Bronchial epithelial cell (primary cell): ENCODE measurements around the gene MIB1. TPM values are rescaled to one million over a fixed set of nuclear protein-coding genes. Genes with fewer than 3 reads are reported as not detected.

Experiments used
- DNase-seq: peaks from one replicate; pipeline ENCODE4 v3.0.0-alpha.2; 2010; ENCODE audit warnings: low read depth
- FAIRE-seq: peaks from 2 replicates; lab custom pipeline; 2011; peaks lifted over from hg19 to GRCh38; lab: Jason Lieb, UNC
- H3K27me3 ChIP-seq: 2 replicates; pipeline ENCODE4 v1.5.1; 2011; ENCODE audit warnings: low read length; ENCODE audit not compliant: control insufficient read depth, insufficient read depth
- H3K36me3 ChIP-seq: 2 replicates; pipeline ENCODE4 v1.5.1; 2011; ENCODE audit warnings: low read length; ENCODE audit not compliant: control insufficient read depth, insufficient read depth
- H3K4me3 ChIP-seq: 2 replicates; pipeline ENCODE4 v1.5.1; 2011; ENCODE audit warnings: mild to moderate bottlenecking, low read depth, low read length, control low read depth
- CTCF ChIP-seq: IDR thresholded peaks from 2 replicates; pipeline ENCODE4 v1.5.1; 2011; ENCODE audit warnings: mild to moderate bottlenecking, moderate library complexity, low read length, control low read depth, inconsistent platforms; ENCODE audit not compliant: insufficient read depth, severe bottlenecking
- total RNA-seq: library from RNA; depleted of rRNA; stranded (reverse); fragments of >200 nt; gene quantifications from 2 replicates; pipeline ENCODE4 v1.2.1, GENCODE V29; 2014

The MIB1 gene
- 82.3 and 95.3 TPM in 2 replicates for total RNA-seq

GRCh38 chr18:21740538-21741311 is at the start of gene MIB1:
TSS of gene MIB1 (plus strand) at chr18:21740792. CDS start at chr18:21741584, 792 bp downstream.
- no peak for TF ChIP-seq CTCF
- FAIRE-seq (no peak), DNase-seq (peak; percentile 83)
- Histone ChIP-seq H3K27me3 (no peaks in the 10 kb centered on the region), H3K4me3 (peak within 1 kb of the TSS; percentile 98), H3K36me3 (no peaks in the 10 kb centered on the region)

GRCh38 chr18:21693322-21693721 is 47.3 kb upstream of the MIB1 start:
- no peak for TF ChIP-seq CTCF
- no peaks in the 10 kb centered on the region for H3K27me3 ChIP-seq
- DNase-seq: no peak
- H3K4me3 ChIP-seq: no peak overlapping the region
- FAIRE-seq: no peak
- H3K36me3 ChIP-seq: no peaks in the 10 kb centered on the region

GRCh38 chr18:21700528-21701075 is 40.0 kb upstream of the MIB1 start:
- no peak for TF ChIP-seq CTCF
- H3K36me3 ChIP-seq: no peaks in the 10 kb centered on the region
- H3K4me3 ChIP-seq: no peak overlapping the region
- no peaks in the 10 kb centered on the region for H3K27me3 ChIP-seq
- FAIRE-seq (no peak), DNase-seq (no peak)

- DNase-seq (no peak), FAIRE-seq (no peak)
- Histone ChIP-seq H3K4me3 (no peak overlapping the region), H3K27me3 (no peaks in the 10 kb centered on the region), H3K36me3 (no peaks in the 10 kb centered on the region)
- TF ChIP-seq CTCF: no peak
Measured at GRCh38 chr18:21701621-21702020, 39.0 kb upstream of the MIB1 start.

GRCh38 chr18:21702602-21703001 is 38.0 kb upstream of the MIB1 start:
- H3K36me3 ChIP-seq: no peaks in the 10 kb centered on the region
- H3K27me3 ChIP-seq: no peaks in the 10 kb centered on the region
- H3K4me3 ChIP-seq: no peak overlapping the region
- no peak for FAIRE-seq
- no peak for DNase-seq
- TF ChIP-seq CTCF: no peak
